A204.1 (cell line): Measurements from ENCODE around the gene CTXND1.

Experiments
- FAIRE-seq: peaks from 2 replicates; lab custom pipeline; 2012; peaks lifted over from hg19 to GRCh38; lab: Jason Lieb, UNC

The CTXND1 gene

GRCh38 chr15:80208758-80209734, 43.0 kb downstream of the CTXND1 start:
- no peak for FAIRE-seq

DNA sequence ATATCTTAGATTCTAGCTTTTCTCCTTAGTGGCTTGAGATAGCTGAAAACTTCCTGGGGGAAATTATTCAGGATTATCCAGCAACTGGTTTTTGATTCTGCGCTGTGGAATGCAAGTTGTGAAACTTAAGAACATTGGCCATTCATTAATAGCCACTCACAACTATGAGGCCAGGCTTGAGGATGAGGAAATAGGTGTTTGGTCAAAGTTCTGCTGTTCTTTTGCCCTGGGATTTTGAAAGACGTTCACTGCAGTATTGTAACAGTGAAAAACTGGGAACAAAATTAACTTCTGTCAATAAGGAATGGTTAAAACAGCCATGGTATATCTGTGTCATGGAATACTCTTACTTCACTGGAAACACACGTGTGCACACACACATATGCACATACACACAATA, 44.1 kb downstream of the CTXND1 start:
- FAIRE-seq: no peak

DNA sequence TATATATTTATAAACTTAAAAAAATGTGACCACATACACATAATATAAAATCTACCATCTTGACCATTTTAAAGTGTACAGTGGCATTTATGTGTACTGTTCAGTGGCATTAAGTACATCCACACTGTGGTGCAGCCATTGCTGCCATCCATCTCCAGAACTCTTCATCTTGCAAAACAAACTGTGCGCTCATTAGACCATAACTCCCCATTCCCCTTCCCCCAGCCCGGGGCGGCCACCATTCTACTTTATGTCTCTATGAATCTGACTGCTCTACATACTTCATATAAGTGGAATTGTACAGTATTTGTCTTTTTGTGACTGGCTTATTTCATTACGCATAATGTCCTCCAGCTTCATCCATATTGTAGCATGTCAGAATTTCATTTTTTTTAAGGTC, 47.8 kb downstream of the CTXND1 start:
- FAIRE-seq: no peak

DNA sequence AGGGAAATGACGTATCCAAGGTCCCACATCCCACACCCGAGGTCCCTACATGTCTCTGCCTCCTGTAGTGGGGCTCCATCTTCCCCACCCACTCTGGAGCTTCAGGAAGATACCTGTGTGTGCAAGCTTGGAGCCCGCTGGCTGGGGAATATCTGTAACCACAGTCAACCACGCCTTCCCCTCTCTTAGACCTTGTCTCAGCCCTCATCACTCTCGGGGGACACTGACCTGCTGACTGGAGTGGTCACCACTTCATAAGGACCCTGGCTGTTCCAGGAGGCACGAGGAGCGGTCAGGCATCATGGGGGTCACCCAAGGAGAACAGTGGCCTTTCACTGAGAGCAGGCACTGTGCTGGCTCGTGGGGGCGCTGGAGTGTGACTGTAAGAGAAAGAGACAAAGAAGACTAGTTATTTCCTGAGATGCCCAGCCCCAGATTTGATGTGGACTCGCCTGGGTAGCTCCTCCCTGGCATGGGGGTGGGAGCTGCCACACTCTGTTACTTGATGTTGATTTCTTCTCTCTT, 48.6 kb downstream of the CTXND1 start:
- no peak for FAIRE-seq

DNA sequence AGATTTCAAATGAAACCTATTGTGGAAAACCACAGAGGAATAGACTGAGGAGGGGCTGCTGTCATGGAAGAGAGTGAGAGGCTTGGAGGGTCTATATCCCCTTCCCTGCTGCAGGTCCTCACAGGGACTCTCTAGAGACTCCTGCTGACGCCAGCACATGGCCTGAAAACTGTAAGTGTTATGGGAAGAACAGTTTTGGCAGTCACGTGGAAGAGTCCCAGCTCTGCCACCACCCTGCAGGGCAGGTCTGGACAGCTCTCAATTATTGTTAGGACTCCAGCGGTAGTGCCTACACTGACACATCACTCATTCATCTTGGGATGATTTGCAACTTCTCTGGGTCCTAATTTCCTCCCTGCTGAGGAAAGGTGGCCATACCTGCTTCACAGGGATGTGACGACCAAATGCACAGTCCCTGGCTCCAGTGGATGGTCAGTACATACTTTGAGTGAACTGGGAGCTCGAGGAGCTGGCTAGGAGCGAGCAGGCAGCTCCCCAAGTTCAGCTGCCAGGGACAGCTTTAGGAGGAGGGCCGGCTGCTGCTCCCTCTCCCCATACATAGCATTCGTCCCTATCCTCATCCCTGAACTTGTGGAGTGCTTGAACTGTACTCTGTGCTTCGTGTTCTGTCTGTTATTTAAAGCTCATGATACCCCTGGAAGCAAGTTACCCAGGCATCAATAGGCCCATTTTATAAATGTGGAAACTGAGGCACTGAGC, 49.2 kb downstream of the CTXND1 start:
- no peak for FAIRE-seq

GRCh38 chr15:80202016-80202315, 50.0 kb downstream of the CTXND1 start:
- FAIRE-seq: no peak

GRCh38 chr15:80201256-80202015, 50.6 kb downstream of the CTXND1 start:
- no peak for FAIRE-seq

GRCh38 chr15:80199869-80200268, 52.1 kb downstream of the CTXND1 start:
- FAIRE-seq: no peak

GRCh38 chr15:80199366-80199765, 52.6 kb downstream of the CTXND1 start:
- FAIRE-seq: no peak

DNA sequence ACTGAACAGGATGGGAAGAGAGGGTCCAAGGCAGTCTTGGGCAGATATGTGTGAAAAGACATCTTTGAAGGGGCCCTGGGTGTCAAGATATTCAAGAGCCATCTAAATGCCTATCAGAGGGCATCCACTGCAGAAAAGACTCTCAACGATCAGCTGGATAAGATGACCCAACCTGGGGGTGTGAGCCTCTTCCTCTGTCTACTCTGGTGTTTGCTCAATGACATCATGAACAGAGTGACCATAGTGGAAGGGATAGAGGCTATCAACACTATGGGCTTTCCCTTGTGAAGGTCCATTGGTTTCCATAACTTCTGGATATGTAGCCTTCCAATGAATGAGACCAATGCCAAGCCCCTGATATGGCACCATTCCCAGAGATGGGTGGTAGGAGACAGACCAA, 57.1 kb downstream of the CTXND1 start:
- no peak for FAIRE-seq

DNA sequence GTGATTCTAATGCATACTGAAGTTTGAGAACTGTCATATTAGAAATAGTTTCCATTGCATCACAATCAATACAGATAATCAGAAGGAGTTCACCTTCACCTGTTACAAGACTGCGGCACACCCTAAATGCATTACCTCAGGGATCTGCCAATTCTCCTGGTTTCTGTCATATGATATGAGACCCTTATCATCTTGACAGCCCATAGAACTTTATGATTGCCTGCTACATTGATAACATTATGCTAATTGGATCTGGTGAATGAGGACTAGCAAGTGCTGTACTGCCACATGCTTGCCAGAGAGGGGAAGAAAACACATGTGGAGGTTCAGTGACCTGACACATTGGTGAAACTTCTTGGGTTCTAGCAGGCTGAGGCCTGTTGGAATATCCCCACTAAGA, 57.8 kb downstream of the CTXND1 start:
- no peak for FAIRE-seq

GRCh38 chr15:80191897-80192595, 60.0 kb downstream of the CTXND1 start:
- FAIRE-seq: no peak

DNA sequence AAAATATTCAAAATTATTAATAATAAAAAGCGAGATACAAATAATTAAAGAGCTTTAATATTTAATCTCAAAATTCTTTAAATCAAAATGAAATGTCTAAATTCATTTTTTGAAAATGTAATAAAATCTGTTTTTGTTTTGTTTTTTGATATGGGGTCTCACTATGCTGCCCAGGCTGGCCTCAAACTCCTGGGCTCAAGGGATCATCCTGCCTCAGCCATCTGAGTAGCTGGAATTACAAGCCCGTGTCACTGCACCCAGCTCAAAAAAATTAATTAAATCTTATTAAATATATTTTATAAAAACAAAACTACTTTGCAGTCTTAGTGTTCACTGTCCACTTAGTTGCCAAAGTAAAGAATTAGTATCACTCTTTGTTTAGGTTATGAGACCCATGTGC, 60.8 kb downstream of the CTXND1 start:
- no peak for FAIRE-seq

DNA sequence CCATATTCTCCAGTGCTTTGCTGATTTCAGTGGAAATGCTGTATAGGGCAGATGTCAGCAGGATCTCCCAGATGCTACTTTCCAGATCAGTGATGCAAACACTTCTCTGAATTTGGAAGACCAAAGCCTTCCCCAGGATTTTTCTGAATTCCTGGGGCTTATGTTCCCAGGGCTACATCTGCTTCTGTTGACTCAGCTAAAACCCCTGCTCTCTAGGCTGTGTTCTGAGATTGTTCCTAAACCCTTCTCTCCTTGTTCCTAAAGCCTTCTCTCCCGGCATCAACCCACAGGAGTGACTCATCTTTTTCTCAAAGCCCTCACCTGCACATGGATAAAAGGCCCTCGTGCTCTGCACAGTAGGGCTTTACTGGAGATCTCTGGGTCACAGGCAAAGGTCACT, 63.8 kb downstream of the CTXND1 start:
- no peak for FAIRE-seq

GRCh38 chr15:80186597-80186996, 65.4 kb downstream of the CTXND1 start:
- no peak for FAIRE-seq

- no peak for FAIRE-seq
These were observed 65.9 kb downstream of the CTXND1 start for GRCh38 chr15:80186066-80186465.

- FAIRE-seq: no peak
These were observed 66.9 kb downstream of the CTXND1 start for GRCh38 chr15:80185152-80185551.

- FAIRE-seq: no peak
These were observed 67.5 kb downstream of the CTXND1 start for GRCh38 chr15:80184554-80184953.

DNA sequence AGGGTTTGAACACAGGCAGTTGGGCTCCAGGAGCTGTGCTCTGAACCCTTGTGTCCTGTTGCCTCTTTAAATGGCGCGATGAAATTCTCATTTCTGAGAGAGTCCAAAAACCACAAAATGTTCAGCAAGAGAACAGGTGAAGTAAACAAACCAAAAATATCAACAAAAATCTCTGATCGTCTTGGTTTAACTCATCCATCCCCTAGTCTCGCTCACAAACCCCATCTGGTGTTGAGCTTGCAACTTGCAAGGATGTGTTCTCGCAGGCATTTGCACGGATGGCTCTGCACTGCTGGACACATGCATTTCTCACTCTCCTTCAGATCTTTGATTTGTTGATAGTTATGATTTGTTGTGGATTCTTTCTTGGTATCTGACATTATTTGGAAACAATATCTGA, 68.1 kb downstream of the CTXND1 start:
- no peak for FAIRE-seq

- no peak for FAIRE-seq
These were observed 68.7 kb downstream of the CTXND1 start for GRCh38 chr15:80183306-80183705.

DNA sequence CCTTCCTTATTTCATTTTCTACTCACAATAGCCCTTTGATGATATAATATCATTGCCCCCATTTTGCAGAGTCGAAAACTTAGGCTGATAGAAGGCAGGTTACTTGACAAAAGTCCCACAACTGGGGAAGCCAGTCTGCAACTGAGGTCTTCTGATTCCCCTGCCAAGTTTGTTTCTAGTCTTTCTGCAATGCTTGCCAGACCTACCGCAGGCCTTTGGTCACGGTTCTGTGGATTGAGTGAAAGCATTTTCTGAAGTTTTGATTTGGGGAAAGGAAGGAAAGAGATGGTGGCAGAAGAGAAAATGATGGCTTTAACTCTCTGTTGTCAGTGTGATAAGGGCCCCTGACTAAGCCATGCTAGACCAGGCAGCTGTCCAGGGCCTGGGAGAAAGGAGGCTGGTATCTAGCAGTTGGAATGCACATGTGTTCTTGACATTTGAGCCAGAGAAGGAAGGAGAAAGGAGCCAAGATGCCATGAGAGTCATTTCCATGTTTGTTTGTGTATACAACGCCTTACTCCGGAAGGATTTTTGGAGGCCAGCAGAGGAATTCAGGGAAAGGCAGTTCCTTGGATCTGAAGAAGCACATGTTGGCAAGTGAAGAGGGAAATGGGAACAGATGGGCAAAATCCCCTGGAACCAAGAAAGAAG, 69.3 kb downstream of the CTXND1 start:
- FAIRE-seq: no peak

DNA sequence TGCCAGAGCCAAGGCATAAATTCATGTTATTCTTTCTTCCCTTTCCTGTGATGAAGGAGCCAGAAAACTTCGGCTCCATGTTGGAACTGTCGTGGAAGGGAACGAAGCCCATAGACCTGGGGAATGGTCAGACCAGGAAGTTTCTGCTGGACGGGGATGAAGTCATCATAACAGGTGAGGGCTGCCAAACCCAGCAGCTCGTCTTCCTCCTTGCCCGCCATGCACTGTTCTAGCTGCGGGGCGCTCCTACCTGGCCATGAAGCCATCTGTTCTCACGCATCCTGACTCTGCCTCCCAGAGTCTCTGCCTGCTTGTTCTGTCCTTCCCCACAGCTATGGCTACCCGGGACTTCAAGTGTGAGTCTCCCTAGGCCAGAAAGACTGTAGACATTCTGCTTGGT, 71.0 kb downstream of the CTXND1 start:
- no peak for FAIRE-seq
